Measurements from ENCODE around the gene CDYL.
A peak's percentile ranks its signal among the peaks of the same experiment; 100 is the strongest.

CDYL gene, protein sequence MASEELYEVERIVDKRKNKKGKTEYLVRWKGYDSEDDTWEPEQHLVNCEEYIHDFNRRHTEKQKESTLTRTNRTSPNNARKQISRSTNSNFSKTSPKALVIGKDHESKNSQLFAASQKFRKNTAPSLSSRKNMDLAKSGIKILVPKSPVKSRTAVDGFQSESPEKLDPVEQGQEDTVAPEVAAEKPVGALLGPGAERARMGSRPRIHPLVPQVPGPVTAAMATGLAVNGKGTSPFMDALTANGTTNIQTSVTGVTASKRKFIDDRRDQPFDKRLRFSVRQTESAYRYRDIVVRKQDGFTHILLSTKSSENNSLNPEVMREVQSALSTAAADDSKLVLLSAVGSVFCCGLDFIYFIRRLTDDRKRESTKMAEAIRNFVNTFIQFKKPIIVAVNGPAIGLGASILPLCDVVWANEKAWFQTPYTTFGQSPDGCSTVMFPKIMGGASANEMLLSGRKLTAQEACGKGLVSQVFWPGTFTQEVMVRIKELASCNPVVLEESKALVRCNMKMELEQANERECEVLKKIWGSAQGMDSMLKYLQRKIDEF

GRCh38 chr6:4776131-4776492, at the start of gene CDYL:
TSS of gene CDYL (plus strand) at chr6:4776404. CDS start at chr6:4776784, 380 bp downstream.
- DNase-seq = peak; percentile 95

DNA sequence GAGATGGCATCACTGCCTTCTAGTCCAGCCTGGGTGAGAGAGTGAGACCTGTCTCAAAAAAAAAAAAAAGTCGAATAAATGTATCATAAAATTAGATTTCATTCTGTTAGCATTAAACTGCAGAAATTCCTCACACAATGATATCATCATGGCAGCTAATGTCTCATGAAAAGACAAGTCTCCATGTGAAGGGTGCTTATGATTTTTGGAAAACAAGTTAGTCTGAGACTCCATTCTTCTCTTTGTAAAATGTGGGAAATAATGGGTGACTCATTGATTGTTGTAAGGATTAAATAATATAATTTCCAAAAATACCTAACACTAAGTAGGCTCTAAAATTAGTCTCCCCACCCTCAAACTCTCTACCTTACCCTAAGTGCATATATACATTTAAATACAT, 49.6 kb upstream of the CDYL start:
- DNase-seq = no peak

DNA sequence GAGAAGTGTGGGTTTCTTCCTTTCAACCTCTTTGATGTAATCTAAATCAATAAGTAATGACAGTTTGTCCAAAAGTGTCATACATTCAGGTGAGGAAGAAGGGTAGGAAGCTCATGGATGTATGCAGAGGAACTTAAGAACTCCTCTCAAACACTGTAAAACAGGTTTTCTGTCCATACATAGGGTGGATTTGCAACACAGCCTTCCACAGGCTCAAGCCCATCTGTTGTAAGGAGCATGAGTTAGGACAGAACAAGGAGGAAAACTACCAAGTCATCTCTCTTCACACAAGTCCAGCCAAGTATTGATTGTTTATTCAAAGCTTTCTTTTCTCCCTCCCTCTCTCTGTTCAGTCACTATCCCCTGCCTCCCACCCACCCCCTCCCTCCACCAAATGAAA, 49.0 kb upstream of the CDYL start:
- DNase-seq = no peak

- DNase-seq = peak; percentile 43
These were observed 48.4 kb upstream of the CDYL start for GRCh38 chr6:4727671-4728435.

DNA sequence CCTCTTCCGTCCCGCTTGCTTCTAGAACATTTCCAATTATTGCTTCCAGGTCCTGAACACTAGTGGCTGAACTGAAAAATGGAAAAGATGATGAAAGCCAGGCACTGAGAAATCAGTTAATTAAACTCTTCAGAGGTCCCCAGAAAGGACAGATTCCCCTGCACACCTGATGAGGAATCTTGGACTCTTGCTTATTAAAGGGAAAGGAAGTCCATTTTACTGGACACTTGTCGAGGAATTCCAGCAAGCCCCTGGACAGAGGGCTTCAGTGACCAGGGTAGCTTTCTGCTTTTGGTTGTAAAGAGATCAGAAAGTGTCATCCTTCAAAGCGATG, 47.8 kb upstream of the CDYL start:
- no peak for DNase-seq

GRCh38 chr6:4728926-4729325, 47.3 kb upstream of the CDYL start:
- DNase-seq = no peak

- DNase-seq = no peak
These were observed 44.2 kb upstream of the CDYL start for GRCh38 chr6:4731996-4732395.

GRCh38 chr6:4732691-4733315, 43.4 kb upstream of the CDYL start:
- DNase-seq = peak; percentile 49

GRCh38 chr6:4736371-4736873, 39.8 kb upstream of the CDYL start:
- no peak for DNase-seq

DNA sequence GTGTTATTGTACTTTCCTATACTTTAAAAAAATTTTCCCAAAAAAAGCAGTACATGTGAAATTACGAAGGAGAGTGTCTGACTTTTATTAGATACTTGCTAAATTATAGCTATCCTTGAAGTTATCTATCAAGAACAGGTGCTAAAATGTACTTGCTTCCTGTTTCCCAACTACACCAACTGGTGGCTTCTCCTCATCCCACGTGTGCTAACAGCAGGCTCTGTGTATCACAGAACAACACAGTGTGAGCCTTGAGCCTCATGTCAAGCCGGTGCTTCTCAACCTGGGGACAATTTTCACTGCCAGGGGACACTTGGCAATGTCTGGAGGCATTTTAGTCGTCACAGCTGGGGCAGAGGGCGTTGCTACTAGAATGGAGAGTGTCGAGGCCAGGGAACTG, 36.2 kb upstream of the CDYL start:
- DNase-seq = no peak

GRCh38 chr6:4743062-4743461, 33.1 kb upstream of the CDYL start:
- DNase-seq = peak; percentile 30

DNA sequence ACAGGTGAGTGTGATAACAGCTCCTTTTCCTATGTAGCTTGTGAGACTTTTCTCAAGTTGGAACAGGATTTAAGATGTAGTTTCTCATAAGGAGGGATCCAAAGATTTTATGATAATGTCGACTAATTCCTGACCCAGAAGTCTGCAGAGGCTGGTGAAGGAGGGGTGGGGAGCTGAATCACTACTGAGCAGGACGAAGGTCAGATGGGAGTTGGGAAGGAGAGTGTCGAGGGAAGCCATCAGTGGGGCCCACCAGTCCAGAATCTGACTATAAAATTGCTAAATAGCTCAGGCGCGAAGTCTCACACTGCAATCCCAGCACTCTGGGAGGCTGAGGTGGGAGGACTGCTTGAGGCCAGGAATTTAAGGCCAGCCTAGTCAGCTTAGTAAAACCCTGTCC, 32.3 kb upstream of the CDYL start:
- no peak for DNase-seq

- no peak for DNase-seq
These were observed 28.6 kb upstream of the CDYL start for GRCh38 chr6:4747588-4747987.

DNA sequence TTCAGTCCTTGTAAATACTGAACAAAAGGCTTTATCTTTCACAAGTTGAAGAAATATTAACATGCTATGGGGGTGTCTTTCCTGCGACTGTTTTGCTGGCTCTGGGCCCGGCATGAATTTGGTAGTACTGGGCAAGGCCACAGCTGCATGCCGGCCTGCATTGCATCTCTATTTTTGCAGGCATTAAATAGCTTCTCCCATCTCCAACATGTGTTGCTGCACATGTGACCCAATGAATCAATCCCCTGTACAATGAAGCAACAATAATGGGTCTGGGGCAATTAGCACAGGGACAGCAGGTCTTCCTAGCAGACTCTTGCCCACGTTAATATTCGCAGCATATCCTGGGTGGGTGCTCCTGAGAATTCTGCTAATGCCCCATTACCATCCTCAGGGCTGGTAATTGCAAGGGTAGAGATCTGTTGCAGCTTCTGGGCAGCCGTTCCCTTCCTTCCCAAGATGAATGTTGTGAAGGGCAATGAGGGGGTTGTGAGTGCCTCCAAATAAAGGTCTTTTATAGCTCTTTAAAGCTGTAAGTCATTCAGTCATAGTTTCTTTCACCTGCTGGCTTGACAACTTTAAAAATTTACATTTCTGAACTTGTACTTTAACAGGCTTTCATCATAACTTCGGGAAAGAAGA, 24.3 kb upstream of the CDYL start:
- DNase-seq = no peak

DNA sequence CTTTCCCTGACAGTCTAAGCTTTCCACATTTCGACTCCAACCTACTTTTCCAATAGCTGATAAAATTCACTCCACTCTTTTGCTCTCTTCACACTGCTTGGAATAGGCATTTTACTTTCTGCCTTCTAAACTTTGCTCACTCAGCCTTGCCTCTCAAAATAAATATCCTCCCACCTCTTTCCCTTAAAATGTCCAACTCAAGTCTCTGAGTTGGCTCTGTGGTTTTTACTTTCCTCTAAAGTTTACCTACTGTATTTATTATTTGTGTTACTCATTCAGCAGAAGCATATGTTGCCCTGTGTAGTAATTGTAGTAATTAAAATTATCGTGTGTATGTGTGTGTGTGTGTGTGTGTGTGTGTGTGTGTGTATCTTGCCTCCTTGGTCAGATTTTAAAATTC, 20.0 kb upstream of the CDYL start:
- DNase-seq = no peak

- no peak for DNase-seq
These were observed 16.2 kb upstream of the CDYL start for GRCh38 chr6:4759997-4760396.

DNA sequence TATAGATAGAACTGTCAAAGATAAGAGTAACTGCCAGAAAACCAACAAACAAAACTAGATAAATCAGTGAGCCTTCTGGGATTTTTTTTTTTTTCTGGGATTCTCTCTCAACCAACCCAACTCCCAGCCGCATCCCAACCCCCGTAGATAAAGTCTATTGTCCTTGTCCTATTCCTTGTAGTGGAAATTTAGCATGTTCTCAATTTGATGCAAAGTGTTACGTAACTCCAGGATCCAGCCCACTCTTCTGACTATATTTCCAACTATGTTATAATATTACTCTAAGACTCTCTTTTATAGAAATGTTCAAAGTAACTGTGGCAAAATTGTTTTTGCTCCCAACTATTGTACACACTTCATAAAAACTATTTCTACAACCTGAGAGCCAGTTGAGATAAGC, 15.4 kb upstream of the CDYL start:
- DNase-seq = no peak

DNA sequence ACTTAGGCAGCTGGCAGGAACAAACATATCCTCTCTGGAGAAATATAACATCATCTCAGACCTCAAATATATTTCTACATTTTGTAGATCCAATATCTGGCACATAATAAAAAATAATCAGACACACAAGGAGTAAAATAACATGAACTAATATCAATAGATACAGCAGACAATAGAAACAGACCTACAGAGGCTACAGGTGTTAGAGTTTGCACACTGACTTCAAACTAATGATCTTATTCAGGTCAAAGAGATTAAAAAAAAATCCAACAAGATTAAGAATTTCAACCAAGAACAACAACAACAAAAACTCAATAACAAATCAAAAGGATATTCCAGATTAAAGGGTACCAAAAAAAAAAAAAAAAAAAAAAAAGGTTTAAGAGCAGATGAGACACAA, 13.9 kb upstream of the CDYL start:
- no peak for DNase-seq

GRCh38 chr6:4763921-4764320, 12.3 kb upstream of the CDYL start:
- no peak for DNase-seq

DNA sequence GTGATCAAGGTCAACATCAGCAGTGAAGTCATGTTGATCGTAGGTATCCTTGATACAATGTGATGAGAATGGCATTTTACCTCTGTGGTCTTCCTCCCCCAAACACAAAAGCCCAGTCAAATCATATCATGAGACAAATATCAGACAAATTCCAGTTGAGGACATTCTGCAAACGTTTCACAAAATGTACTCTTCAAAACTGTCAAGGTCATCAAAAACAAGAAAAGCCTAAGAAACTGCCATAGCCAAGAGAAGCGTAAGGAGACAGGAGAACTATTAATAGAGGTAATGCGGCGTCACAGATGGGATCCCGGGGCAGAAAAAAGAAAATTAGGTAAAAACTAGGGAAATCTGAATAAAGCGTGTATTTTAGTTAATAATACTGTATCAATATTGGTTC, 7.4 kb upstream of the CDYL start:
- DNase-seq = no peak

DNA sequence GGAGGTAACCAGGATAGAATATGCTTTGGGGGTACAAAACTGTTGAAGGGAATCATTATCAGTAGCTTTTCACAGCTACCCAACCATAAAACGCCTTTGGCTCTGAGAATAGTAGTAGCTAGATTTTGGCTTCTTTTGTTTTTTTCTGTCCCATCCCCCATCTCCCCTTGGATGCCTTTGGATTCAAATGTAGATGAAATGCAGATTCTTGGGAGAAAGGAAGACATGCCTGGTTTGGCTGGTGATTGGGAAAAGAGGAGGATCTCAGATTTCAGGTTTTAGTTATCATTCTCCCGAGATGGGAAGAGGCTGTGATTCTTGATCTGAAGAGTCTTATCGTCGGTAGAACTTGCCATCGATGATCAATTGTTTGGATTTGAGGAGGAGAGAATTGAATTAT, 3.5 kb upstream of the CDYL start:
- no peak for DNase-seq

DNA sequence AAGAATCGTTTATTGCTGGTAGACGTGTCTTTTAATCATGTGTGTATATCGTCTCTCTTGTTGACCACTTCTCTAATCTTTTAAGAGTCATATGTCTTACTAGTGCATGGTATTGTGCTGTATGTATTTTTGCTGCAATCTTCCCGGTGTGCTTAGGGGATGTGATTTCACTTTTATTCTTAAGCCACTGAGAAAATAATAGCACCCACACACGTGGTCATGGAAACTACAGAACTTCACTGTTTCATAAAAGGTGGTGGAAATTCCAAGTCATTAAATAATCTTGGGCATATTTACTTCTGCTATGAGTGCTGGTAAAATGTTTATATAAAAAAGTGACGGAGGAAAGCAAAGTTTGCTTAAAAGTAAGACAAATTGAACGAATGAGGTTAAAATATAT, 3.0 kb upstream of the CDYL start:
- DNase-seq = no peak

GRCh38 chr6:4774296-4774695, 1.9 kb upstream of the CDYL start:
- no peak for DNase-seq

All from femur (tissue), 1 donor.